HG02852 (cell line): ENCODE results near the gene FIBIN.
"Not testable (repeated sequence)": the region's sequence is repeated elsewhere in the genome, so short reads cannot be mapped to it uniquely, and the experiment has no call there.

ENCODE experiments used
- ATAC-seq: cut with Tn5 transposase; IDR thresholded peaks from one replicate; pipeline ENCODE4 v1.9.1; 2021; ENCODE audit warnings: mild to moderate bottlenecking, moderate library complexity; ENCODE audit not compliant: unreplicated experiment

FIBIN gene

DNA sequence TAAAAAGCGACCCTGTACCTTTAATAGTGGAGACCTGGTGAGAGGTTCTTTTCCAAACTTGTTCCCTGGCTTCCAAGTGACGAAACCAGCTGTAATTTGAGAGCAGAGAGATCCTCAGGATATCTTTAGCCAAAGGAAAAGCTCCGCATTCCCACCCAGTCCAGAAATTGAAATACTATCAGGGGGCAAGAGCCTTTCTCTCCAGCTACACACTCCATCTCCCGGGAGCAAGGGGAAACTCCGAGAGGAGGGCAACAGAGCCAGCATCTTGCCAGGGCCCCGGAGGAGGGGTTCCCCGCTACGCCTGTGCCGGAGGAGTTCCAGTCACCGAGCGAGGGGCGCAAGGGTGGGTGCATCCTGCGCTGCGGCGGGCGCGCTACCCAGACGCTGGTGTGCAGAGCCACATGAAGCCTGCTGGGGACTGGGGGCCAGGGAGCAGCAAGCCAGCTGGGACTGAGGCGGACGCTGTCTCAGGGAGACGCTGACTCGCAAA lies at the start of gene FIBIN:
Gene FIBIN (plus strand): TSS at position 148 of the 493 bp plus-strand sequence. CDS start 415 bp downstream, outside the sequence.
- no peak for ATAC-seq

DNA sequence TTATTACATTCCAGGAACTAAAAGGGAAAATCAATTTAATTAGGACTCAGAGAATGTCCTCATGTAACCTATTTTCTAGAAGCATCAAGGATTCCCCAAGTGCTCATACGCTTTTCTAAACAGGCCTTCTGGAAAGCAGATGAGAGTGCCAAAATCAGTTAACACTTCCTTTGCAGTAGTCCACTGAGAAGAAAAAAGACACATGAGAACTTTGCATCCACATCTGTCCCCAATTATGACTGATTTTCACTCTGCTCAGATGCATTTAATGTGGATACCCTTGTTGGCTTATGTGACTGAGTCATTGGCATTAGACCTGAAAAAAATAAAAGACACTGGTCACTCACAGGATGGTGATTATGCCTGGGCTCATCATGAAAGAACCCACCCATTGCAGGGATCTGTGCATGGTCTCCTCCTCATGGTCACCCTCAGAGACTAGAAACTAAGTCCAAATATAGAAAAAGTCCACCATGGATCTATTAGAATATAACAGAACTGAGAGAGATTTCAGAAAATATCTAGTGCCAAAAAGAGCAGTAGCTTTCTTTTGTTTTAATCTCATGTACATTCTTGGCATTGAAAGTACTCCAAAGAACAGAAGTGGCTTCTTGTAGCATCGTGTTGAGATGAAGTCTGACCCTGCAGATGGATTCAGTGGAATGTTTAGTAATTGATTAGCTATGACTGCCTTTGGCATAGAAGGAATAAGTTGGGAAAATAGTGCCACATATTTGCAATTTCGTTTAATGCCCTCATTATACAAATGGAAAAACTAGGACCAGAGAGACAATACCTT lies 48.8 kb upstream of the FIBIN start:
- no peak for ATAC-seq

DNA sequence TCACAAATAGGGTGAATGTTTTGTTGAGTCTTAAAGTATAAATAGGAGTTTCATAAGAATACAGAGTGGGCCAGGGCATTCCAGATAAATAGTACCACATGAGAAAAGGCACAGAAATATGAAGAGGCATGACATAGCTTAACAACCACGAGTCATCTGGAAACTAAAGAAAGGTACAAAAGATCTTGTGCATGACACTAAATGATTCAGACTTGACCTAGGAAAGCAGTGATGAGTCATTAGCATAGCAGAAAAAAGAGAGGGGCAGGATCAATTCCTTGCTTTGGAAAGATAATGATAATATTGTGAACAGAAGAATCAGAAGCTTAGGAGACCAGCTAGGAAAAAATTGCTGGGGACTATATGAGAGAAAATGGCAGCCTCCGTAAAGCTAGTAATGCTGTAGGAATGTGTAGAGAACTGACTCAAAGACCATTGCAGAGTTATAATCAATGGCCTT lies 47.6 kb upstream of the FIBIN start:
- ATAC-seq = no peak

DNA sequence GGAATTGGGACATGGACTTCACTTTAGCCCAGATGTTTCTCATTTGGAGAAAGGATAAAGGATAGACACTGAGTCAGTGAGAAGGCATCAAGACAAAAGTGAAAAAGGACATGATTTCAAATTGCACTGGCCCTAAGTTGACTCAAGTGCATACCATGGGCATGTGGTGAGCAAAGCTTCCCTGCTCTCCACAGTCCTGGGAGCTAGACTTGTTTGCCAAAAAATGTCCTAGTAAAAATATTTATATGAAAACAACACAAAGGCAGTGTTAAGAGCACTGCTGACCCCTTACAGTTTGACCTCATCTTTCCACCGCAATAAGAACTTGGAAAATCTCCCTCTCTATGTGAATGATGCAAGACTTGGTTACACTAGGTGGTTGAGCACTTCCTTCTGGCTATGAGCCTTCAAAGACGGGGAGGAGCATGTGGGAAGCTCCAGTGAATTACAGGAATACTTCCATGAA lies 46.5 kb upstream of the FIBIN start:
- ATAC-seq = no peak

DNA sequence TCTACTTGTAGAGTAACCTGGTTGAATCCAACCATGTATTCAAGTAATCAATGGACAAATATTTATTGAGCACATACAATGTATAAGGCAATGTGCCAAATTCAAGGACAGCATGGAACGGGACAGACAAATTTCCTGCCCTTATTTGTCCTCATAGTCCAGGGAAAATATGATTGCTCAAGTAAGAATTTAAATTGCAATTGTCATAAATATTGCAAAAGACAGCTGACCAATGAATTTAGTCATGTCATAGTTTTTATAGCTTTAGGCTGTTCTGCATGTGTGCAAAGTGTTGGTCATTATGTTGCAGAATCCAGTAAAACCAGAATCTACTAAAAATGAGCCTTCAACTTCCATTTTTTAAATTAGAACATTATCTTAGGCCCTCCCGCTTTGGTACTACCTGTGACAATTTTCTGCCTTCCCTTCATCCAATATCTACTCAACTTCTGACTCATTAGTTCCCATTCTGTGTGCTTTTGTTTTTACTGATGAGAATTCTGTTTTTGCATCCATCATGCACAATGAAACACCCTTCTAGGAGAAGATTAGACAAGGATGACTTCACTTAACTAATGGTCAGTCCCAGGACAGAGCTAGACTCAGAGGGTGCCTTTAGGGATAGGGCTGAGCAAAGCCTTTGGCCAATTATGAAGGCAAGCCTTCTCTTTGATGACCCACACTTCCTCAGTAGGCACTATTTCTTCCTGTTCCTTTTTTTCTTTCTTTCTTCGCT lies 45.8 kb upstream of the FIBIN start:
- no peak for ATAC-seq

DNA sequence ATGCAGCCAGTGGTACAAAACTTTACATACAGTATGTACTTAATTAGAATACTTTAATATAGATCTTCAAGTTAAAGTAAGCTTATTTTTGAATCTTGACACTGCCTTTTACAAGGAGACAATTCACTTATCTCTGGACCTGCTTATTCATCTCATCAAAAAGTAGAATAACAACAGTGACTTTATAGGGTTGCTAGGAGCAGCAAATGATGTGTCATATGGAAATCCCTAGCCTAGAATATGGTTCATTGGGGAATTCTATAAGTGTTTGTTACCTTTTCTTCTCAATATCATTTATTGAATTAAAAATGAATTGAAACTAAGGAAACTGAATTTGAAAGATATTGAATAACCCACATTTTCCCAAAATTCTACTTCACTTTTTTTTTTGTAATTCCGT lies 45.0 kb upstream of the FIBIN start:
- no peak for ATAC-seq

DNA sequence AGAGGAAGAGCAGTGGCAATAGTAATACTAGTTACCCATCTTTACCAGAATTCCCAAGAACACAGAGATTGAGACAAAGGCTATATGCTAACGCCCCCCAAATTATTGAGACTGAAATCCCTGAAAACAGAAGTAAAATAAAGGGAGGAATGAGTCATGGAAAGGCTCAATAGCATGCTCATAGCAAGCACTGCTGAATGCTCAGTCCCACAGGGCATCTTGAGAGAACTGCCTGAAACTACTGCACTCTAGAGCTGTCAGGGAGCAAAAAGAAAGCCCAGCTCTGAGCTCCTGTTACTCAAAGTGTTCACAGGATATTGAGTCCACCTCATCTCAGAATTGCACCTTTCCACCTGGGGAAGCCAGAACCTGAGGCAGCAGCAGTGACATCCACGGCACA lies 44.1 kb upstream of the FIBIN start:
- ATAC-seq = no peak

DNA sequence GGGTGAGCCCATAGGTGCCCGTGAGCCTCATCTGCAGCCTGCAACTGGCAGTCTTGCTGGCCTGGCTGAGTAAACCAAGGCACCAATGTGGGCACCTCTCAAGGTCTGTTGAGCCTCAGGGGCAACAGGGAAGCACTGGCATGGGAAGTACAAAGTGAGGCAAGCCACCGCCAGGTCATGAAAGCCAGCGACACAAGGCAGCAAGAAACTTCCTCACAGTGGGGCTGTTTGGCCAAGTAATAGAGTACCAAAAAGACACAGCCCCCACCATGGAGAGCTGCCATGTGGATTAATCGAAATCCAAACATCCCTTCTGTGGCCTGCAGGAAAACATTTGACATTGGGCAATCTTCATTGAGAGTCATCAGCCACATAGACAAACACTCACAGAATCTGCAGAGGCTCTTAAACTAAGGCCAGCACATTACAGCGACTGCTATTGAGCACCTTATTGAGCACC lies 43.6 kb upstream of the FIBIN start:
- no peak for ATAC-seq

DNA sequence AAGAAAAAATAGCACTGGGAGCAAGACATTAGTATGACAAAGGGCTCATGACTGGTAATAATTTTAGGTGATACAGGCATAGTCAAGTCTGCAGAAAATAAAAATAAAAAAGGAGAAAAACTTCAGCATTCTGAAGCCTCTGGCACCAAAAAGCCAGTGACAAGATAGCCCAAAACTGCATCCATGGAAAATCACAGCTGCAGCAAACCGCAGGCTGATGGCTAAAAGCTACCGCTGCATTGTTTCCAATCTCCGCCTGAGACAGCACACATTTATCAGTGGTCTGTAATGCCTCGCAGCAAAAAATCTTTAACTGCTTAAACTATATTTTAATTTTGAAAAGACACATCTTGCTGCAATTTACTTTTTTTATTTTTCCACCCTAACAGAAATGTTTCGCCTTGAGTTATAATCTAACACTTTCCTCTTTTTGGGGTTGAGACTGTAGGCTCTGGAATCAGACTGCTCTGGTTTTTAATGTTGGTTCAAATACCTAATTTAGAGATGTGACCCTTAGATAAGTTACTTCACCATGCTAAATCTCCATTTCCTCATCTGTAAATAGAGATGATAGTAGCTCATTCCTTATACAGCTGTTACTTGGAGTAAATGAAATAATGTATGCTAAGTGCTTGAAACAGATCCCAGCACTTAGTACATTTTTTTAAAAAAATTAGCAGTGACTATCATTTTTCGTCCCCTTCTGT lies 42.0 kb upstream of the FIBIN start:
- no peak for ATAC-seq

DNA sequence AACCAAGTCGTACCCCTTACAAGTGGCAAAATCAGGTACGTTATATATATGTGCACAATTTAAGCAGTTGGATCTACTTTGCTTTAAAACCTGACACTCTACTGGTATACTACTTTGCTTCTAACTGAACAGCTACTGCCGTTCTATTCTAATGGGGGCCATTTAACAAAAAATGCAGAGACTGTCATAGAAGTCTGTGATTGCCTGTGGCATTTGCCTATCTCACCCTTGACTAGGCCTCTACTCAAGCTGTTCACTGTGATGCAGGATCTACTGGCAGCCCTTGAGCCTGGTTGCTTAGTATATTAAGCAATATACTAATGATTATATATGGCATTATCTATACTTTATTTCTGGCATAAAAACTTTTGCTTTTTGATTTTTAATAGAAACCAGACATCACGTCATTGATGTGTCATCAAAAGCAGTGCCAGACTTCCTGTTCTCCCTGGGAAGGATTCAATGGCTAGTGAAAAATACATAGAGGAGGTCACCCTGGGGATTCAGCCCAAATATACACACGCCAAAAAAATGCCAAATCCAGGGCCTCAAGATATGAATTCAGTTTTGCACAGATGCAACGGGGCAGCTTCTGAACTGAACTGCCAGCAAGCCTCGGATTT lies 40.0 kb upstream of the FIBIN start:
- no peak for ATAC-seq

DNA sequence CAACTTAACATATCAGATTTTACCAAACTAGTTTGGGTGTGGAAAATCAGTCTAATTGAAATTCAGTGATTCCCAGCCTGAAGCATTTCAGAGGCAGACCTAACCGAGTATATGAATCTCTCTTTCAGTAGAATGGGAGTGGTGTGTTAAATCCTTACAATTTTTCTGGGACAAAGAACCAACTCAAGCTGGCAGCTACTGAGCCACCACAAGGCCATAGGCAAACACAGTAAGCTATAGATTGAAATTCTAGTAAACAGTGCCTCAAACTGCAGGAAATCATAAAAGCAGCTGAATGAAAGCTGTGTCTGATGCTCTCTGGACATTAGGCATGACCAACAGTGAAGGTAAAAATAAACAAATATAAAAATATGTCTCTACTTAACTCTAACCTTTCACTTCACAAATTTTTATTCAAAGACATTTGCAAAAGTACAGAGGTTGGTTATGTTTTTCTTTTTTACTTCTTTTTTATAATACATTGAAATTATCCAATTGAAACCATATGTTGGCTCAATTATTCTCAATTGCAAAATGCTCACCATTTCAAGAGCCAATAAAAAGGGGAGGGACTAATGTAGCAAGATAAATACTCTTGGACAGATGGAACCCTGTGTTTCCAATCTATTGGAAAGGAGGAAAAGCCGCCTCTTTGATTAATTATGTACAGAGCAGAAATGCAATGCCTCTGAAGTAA lies 35.8 kb upstream of the FIBIN start:
- ATAC-seq = no peak

DNA sequence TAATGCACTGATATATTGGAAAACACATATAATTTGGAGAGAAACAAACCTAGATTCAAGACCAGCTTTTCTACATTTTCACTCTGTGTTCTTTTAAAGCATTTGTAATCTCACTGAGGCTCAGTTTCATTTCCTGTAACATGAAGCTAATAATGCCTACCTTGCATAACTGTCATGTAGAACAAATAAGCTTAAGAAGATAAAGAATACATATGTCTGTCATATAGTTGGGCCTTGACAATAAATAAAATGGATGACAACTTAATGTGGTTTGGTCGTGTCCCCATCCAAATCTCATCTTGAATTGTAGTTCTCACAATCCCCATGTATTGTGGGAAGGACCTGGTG lies 35.2 kb upstream of the FIBIN start:
- ATAC-seq = no peak

DNA sequence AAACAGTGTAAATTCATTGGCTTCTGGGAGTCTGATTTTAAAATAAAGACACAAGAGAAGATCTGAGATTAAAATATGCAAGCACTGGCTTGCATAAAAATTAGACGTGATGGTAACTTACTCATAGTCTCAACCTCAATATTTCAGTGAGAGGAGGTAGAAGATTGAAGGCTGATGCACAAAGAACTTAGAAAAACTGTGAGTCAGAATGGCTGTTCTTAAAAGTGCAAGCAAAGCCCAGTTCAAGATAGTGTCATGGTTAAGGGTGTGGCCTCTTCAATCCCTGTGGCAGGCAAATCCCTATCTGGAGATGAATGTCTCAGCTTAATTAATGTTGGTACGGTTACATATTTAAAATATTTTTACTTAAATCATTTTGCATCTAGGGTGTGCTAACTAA lies 33.6 kb upstream of the FIBIN start:
- ATAC-seq = no peak

DNA sequence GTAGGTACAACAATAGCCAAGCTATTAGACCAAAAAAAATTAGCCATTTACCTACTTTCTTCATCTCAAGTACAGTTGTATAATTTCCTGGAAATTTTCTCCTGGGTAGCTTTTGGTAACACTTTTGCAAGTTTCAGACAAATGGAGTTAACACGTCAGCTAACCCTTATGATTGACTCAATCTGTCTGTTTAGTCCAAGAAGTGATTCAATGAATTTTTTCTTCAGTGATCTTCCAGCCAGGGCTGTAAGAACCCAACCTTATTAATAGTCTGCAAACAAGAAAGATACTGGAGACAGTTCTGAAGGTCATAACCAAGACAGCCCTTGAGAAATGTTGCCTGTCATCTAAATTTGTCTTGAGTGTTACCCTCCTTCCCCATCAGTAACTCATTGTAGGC lies 30.1 kb upstream of the FIBIN start:
- no peak for ATAC-seq

DNA sequence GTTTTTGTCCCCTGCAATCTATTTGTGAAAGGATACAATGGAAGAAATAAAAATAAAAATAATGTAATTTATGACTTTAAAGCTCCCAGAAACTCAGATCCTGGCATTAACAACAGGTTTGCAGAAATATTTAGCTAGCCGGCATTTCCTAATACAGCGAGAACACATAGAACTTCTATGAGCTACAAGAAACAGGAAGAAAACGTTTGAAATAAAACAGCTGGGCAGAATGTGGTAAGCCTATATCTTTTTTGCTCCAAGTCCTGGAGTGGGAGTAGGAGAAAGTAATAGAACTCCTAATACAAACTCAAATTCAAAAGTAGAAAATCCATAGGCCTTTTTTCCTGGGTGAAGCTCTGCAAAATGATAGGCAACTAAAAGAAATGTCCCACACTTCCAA lies 29.6 kb upstream of the FIBIN start:
- no peak for ATAC-seq

DNA sequence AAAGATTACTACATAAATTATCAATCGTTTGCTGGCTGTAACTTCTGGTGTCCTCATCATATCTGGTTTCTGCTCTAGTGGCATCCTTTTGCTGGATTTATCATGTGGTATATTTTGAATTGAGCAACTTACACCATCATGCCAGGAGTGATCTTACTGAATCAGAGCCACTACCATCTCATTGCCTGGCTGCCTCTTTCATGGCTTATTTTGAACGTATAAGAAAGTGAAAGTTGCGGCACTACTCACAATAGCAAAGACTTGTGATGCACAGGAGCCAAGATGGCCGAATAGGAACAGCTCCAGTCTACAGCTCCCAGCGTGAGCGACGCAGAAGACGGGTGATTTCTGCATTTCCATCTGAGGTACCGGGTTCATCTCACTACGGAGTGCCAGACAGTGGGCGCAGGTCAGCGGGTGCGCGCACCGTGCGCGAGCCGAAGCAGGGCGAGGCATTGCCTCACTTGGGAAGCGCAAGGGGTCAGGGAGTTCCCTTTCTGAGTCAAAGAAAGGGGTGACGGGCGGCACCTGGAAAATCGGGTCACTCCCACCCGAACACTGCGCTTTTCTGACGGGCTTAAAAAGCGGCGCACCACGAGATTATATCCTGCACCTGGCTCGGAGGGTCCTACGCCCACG lies 28.9 kb upstream of the FIBIN start:
- not testable (repeated sequence) for ATAC-seq

DNA sequence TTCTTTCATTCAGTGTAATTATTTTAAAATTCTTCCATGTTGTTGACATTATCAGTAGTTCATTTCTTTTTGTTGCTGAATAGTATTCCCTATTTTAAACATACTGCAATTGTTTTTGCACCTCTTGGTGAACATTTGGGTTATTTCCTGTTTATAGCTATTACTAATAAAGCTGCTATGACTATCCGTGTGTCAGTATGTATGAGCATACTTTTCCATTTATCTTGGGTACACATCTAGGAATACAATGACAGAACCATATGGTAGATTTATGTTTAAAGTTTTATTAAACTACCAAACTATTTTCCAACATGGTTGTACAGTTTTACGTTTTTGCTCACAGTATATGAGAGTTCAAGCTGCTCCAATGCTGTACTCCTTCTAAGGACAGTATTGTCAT lies 22.0 kb upstream of the FIBIN start:
- ATAC-seq = no peak

DNA sequence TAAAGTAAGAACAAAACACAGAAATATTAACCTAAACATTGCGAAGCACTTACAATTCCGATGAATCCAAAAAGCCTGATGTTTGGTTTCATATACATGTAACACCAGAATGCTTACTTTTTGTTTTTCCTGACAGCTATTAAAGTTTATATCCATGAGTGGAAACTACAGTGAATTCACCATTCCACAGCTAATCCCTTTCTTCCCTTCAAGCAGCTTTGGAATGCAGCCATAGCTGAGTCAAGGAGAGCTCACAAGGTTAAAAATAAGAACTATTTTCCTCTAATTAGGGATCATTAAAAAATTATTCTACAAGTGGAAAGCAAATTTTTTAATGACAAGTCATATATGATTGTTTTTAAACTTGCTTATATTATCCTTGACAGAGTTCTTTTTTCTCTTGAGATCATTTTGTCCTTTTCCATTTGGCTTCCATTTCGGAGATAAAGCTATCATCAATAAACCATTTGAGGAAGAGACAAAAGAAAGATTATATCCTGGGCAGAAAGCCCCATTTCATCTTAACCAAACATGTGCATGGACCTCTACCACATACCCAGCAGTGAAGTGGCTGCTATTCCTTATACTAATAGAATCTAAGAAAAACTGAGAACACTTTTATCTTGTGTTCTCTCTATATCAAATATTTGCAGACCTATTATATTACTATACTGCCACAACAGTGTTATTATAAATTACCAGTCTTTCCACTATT lies 19.7 kb upstream of the FIBIN start:
- no peak for ATAC-seq

DNA sequence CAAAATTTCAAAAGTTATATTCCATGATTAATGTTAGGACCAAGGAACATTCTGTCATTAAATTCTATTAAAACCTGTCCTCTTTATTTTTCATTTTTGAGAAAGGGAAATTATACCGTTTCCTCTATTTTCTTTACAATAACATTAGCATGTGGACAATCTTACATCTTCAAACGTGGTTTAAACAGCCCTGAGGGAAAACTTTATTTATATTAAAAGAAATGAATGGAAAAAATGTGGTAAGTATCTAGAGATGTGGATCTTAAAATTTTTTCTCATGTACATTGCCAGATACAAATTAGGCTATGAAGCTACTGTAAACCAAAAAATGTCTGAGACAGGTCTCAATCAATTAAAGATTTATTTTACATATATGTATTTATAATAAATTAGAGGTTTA lies 18.9 kb upstream of the FIBIN start:
- ATAC-seq = no peak
